Stimulated activated CD4-positive, alpha-beta T cell treated with anti-CD3 and anti-CD28 coated beads, TNF-alpha, amount 100 ng/mL, for 48 hours (primary cell): ENCODE measurements around the gene ARRDC1.
"Not testable (repeated sequence)": the region's sequence is repeated elsewhere in the genome, so short reads cannot be mapped to it uniquely, and the experiment has no call there.

Experiments used
- DNase-seq, 3 donors: peaks; one replicate each; pipeline ENCODE4 v3.0.0-alpha.2; 2020; ENCODE audit warnings: low read depth in 3 of 3

The ARRDC1 gene

DNA sequence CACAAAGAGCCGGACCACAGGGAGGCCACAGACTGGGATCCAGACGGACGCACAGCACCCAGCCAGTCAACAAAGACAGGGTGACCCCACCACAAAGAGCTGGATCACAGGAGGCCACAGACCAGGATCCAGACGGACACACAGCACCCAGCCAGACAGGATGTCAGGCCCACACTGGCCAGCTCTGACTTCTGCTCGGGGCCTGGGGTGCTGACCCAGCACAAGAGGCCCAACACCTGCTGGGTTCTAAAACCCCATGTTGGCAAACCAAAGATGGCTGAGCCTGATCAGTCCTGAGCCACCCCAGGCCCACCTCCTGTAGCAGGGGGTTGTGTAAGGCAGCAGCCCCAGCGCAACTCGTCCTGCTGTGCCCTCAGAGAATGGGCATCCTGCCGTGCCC is 21.5 kb upstream of the ARRDC1 start:
- DNase-seq: no peak

GRCh38 chr9:137586854-137587253 is 18.6 kb upstream of the ARRDC1 start:
- DNase-seq: no peak

DNA sequence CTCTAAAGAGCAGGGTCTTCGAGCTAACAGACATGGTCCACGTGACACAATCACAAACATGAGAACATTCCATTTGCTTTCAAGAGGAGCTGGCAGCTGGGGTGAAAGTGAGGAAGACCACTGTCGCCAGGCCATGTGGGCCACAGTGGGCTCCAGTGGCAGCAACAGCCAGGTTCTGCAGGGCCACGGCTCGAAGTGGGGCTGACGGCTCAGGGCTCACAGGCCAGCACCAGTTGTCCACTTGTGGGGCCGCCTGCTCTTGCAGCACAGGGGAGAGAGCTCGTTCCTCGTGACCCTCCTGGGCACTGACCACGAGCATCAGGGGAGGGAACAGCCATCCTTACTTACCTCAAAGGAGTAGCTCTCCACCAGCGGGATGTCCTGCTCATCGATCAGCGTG is 17.2 kb upstream of the ARRDC1 start:
- DNase-seq: no peak

- no peak for DNase-seq
These were observed 16.6 kb upstream of the ARRDC1 start for GRCh38 chr9:137588891-137589290.

GRCh38 chr9:137589441-137590122 is 15.9 kb upstream of the ARRDC1 start:
- no peak for DNase-seq

- DNase-seq: no peak
These were observed 15.4 kb upstream of the ARRDC1 start for GRCh38 chr9:137590123-137590468.

DNA sequence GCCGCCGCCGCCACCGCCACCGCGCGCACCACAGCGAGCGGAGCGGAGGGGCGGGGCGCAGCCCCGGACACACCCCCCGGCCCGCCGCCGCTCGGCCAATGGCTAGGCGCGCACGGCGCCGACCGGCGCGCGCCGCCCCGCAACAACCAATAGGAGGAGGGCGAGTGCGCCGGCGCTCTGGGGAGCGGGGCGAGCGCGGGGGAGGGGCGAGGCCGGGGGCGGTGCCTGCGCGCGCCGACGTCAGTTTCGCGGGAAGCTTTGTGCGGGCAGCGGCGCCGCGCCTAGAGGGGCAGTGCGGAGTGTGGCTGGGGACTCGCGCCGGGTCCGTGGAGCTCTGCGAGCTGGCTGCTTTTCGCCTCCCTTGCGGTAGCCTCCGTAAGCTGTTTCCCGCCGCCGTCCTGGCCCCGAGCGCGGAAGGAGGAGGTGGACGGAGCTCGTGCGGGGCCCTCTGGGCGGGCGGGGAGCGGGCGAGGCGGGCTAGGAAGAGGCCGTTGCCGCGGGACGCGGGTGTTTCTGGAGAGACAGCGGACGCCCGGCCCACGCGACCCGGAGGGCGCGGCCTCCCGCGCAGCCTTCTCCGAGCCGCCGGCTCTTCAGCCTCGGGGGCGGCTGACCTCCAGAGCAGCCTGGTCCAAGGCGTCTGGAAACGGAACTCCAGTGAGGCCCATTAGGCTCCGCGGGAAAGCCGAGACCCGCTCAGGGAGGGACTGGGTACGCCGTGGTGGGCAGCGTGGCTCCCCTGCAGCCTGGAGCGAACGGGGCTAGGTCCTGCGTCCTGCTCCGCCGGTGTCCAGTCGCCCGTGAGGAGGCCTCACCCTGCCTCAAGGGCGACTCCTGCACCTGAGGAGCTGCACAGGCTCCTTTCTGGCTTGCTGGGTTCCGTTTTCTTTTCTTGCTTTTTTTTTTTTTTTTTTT is 14.8 kb upstream of the ARRDC1 start, which contains the start of gene ZMYND19:
ZMYND19 (minus strand) TSS at position 44 of the 915 bp plus-strand sequence. CDS start 249 bp downstream, outside the sequence.
- DNase-seq: peak; percentile 77 to 85 (median 84)

DNA sequence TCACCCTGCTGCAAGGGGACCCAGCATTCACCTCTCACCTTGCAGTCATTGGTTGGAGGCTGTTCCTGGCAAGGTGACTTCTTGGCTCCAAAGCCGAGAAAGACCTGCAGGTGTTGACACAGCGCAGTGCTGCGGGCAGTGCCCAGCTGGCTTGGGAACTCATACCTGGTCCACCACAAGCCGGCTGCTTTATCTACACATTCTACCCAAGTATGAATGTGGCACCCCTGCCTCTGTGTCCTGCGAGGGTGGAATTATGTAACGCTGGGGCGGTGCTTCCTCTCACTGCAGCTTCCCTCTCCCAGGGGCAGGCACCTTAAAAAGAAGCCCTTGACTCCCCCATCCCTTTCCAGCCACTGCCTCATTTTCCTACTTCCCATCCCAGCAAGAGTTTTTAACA is 12.7 kb upstream of the ARRDC1 start:
- DNase-seq: no peak

DNA sequence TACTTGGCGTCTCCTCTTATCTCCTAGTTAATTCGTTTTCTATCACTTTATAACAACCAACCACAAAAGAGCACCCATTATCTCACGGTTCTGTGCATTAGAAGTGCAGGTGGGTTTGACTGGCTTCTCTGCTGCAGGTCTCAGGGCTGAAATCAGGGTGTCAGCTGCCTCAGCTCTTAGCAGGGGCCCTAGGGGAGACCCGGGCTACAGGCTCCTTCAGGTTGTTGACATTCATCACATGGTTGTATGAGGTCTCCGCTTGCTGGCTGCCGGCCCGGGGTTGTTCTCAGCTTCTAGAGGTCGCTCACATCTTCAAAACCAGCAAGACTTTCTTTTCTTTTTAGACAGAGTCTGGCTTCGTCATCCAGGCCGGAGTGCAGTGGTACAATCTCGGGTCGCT is 12.3 kb upstream of the ARRDC1 start:
- DNase-seq: no peak

- not testable (repeated sequence) for DNase-seq
These were observed 8.9 kb upstream of the ARRDC1 start for GRCh38 chr9:137596577-137596976.

DNA sequence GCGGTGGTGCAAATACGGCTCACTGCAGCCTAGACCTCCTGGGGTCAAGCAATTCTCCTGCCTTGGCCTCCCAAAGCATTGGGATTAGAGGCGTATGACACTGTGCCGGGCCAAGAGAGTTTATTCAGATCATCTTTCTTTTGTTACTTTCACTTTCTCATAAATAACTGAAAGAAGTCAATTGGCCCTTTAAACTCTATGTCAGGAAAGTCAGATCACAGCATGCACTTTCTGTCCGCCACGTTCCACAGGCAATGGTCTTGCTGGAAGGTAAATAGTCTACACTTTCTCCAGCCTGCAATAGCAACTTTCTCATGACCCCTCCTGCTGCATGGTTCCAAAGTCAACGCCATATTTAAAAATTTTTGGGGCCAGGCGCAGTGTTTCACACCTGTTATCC is 6.5 kb upstream of the ARRDC1 start:
- DNase-seq: no peak

DNA sequence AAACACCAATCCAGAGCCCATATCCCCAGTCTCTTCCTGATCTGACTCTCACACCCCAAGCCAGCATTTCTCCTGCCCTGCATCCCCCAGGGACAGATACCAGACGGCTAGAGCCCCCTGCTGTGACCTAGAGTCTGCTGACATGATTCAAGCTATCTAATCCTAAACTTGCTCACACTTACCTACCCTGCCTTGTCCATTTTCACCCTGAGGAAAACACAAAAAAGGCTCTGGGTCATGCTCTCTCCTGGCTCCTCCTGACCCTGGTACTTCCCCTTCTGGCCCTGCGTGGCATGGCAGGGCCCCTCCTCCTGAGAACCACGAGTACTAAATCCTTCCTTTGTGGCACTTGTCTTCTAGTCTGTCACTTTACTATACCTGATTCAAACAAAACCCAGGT is 2.8 kb upstream of the ARRDC1 start:
- no peak for DNase-seq

GRCh38 chr9:137603879-137604278 is 1.6 kb upstream of the ARRDC1 start:
- DNase-seq: no peak

DNA sequence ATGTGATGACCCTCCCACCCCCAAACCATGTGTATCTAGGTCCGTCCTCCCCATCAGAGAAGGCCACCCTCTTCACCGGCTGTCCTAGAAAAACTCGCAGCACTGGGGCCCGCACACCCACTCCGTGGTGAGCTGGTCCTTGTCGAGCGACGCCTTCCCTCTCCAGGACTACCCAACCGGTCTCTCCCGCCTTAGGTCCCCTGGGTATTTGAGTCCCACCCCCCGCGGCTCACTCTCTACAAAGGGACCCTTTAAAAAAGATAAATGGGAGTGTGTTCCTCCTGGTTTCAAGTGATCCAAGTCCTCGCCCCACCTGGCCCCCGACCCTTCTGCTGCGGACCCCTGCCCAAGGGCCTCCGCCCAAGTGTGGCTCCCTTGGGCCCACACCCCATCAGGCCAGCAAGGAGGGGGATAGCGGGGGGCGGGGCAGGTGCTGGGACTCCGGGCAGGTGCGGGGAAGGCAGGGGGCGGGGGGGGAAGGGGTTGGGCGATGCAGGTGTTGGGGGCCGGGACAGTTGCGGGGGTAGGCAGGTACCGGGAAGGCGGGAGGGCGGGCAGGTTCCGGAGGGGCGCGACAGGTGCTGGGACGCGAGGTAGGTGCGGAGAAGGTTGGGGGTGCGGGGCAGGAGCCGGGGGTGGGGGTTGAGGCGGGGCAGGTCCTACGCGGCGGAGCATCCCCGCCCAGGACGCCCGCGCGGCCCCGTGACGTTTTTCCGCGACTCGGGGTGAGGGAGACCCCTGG is 970 bp upstream of the ARRDC1 start:
- DNase-seq: no peak

DNA sequence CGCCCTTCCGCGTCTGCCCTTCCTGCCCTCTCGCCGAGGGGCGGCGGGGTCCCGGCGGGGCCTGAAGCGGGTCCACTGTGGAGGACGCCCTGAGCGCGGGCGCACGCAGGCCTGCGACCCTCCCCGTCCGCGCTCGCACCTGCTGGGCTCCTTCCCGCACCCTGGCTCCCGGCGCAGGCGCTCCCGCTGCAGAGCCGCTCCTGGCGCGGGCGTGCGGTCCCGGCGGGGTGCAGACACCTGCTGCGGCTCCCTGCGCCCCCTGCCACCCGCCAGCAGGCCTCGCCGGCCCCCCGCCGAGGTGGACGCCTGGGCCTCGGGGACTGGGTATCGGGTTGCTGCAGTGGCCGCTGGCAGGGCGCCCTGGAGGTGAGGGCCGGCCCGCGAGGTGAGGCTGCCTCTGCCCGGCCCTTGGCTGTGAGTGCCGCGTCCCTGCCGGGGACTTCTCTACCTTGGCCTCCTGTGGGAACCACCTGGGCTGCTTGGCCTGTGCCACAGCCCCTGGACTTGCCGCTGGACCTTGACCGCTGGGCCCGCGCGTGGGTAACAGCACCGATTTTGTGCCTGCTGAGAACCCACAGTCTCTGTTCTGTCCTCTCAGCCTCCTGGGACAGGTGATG is 627 bp downstream of the ARRDC1 start:
- no peak for DNase-seq

DNA sequence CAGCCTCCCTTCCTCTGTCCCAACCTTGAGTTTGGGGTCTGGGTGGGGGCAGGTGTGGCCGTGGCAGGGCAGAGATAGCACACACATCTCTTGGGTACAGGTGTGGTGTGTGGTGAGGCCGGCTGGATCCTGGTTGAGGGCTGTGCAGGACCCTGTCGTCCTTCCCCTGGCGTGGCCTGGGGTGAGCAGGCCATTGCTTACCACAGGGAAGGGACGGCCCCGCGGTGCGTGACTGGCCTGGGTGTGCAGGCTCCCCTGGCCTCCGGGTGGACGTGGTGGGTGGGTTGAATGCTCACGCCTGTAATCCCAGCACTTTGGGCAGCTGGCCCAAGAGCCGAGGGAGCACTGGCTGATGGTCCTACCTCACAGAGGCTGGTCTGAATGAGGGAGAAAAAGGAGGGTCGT is 1.2 kb downstream of the ARRDC1 start:
- DNase-seq: no peak

DNA sequence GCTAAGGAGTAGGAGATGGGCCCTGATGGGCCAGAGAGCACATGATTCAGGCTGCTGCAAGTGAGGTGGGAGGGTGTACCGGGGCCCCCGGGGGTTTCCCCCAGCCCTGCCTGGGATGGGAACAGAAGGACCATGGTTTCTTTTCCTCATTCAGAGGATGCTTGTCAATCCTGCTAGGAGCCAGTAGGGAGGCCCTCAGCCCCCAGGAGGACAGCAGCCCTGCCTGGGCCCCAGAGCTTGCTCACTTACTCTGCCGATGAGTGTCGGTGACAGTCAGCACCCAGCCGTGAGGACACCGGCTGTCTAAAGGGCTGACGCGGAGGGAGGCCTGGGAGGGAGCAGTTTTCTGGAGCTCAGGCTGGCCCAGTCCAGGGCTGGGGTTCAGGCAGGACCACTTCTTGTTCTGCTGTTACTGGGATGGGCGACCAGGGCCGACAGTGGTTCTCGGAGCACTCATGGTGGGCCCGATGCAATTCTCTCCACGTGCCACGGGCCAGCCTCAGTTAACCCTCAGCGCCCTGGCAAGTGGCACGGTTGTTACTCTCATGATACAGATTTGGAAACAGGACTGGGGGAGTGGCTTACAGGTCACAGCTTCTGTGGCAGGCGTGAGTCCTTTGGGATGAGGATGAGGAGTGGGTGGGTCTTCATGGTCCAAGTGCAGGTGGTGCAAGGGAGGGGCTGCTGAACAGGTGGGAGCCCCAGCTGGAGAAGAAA is 1.8 kb downstream of the ARRDC1 start:
- DNase-seq: no peak

DNA sequence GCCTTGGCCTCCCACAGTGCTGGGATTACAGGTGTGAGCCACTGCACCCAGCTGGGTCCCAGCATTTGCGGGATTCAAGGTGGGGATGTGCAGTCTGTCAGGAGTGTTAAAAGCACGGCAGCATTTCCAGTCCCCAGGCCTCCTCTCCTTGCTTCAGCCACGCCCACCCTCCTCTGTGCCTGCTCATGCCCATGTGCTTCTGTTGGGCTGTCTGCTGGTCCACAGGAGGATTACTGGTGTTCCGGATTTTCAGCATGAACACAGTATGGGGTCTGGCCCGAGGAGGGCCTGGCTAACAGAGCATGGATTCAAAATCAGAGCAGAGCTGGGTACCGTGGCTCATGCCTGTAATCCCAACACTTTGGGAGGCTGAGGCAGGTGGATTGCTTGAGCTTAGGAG is 5.5 kb downstream of the ARRDC1 start:
- DNase-seq: no peak

DNA sequence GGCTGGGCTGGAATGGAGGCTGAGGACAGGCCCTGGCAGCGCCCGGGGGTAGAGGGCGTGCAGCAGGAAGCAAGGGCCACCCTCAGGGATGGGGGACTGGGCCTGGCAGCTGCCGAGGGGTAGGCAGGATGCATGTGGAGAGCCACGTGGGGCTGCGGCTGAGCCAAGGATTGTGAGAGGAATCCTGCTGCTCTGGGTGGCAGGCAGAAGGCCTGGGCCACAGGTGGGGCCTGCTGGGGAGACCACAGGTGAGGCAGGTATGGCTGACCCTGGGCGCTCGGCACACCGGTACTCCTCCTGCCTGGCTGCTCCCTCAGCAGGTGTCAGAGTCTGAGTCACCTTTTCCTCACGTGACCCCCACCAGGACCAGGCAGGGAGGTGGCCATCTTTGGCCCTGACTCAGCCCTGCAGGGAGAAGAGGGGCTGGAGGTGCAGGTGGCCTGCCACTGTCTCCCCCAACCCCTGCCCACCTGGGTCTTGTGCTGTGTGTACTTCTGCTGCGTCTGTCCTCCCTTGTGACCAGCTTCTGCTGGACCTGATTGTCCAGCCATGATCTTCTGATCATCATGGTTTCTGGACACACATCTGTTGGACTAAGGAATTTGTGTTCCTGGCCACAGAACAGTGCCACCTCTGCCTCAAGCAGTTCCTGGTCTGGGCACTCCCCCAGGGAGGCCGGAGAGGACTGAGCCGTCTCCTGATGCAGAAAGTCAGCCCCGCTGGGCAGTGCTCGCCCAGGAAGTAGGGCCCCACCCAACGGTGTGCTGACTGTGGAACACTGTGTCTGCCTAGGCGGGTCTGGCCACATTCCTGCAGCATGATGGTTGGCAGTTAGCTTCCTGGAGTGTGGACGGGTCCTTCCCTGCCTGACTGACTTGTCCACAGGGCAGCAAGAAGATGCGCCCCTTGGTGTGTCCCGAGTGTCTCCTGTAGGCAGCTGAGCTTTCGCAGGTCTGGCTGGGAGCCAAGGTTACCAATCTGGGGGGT is 6.4 kb downstream of the ARRDC1 start:
- no peak for DNase-seq

DNA sequence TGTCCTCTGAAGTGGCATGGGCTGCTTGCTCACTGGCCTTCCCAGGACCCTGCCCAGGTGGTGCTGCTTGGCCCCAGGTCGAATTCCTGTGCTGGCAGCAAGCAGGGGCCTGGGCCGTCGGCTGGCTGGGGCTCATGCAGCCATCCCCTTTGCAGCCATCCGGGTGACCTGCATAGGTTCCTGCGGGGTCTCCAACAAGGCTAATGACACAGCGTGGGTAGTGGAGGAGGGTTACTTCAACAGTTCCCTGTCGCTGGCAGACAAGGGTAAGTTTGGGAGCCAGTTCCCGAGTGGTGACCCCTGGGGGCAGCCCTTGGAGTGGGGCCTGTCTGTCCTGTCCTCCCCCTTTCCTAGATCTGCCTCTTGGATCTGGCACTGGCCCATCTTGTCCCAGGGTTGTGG is 7.3 kb downstream of the ARRDC1 start:
- no peak for DNase-seq
